CD4-positive, alpha-beta T cell treated with Interleukin-17A for 4 hours (primary cell): Measurements from ENCODE around the gene DNMT1.
A peak's percentile ranks its signal among the peaks of the same experiment; 100 is the strongest.
"Not testable (repeated sequence)": the region's sequence is repeated elsewhere in the genome, so short reads cannot be mapped to it uniquely, and the experiment has no call there.

Experiments used
- DNase-seq: peaks from one replicate; pipeline ENCODE4 v3.0.0-alpha.2; 2020; ENCODE audit warnings: mixed read lengths

Gene DNMT1

GRCh38 chr19:10220695-10221094 lies 25.9 kb upstream of the DNMT1 start:
- DNase-seq, result no peak

- DNase-seq, result peak; percentile 40
Measured at GRCh38 chr19:10219678-10220077, 24.9 kb upstream of the DNMT1 start.

DNA sequence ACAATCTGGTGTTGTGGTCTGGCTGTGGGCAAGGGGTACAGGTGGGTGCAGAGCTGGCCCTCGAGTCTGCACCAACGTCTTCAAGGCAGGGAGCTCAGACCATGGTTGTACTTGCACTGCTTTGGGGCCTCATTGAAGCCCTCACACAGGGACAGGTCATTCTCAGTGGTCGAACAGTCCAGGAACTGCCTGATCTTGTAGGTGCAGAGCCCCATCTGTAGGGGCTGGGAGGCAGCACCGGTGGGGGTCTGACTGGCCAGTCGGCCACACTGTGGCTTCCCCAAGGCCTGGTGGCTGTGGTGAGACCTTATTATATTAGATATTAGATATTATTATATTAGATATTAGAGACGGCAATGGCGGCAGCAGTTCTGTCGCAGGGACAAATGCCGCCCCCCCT lies 22.3 kb upstream of the DNMT1 start:
- DNase-seq, result no peak

- no peak for DNase-seq
Measured at GRCh38 chr19:10214784-10215183, 20.0 kb upstream of the DNMT1 start.

GRCh38 chr19:10211691-10212090 lies 16.9 kb upstream of the DNMT1 start:
- DNase-seq, result no peak

DNA sequence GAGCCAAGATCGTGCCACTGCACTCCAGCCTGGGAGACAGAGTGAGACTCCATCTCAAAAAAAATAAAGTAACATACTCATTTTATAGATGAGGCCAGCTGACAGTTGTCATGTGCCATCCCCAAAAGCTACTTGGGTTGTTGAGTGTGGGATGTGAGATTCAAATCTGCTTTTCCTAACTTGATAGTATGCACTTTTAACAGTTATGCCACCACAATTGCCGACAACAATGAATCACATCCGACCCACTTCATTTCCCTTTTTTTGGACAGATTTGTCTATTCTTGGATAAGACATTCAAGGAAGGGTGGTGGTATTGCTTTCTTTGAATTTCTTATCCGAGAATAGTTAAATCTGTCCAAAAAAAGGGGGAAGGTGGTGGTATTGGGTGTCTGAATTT lies 16.3 kb upstream of the DNMT1 start:
- no peak for DNase-seq

DNA sequence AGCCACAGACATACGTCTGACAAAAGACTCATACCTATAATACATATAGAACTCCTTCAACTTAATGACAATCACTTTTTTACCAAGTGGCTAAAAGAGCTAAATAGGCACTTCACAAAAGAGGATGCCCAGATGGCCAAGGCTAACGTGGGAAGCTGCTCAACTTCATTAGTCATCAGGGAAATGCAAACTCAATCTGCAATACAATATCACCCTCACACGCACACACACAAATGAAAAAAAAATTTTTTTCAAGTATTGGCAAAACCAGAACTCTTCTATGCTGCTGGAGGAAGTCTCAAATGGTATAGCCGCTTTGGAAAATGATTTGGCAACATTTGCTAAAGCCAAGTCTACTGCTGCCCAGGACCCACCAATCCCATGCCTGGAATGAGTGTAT lies 14.6 kb upstream of the DNMT1 start:
- DNase-seq, result no peak

DNA sequence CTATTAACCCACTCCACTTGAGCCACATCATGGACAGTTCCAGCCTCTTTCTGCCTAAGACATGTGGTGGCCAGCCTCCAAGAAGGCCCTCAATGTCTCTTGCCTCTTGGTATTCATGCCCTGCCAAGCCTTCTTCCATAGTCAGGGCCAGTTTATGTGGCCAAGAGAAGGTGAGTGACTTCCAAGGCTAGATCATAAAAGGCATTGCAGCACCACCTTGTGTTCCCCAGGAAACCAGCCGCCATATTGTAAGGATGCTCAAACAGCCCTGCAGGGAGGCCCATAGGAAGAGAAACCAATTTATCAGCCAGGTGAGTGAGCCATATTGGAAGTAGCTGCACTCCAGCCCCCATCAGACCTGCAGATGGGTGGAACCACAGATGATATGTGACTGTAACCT lies 12.3 kb upstream of the DNMT1 start:
- no peak for DNase-seq

DNA sequence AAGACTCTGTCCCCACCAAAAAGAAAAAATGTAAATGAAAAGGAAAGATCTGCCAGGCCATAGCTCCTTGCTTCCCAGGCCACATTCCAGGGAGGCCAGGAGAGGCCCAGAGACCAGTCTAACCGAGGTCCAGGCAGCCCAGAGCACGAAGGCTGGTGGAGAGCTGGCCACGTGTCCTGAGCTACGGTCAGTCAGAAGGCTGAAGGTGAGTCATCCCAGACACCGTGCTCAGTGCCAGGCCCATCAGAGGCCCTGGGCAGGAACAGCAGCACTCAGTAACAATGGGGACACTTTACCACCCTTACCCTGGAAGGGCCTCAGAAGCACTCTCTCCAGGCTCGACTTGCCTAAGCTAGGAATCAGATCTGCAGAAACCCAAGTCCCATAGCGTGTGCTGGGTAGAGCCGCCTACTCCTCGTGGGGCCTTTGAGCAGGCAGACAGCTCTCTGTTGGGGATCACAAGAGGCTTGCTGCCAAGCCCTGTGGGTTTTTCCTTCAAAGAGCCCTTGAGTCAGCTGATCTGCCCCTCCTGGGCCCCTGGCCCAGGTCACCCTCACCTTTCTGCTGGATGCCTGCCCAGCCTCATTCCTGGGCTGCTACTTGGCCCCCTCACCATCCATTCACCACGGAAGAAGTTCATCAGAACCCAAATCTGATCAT lies 11.6 kb upstream of the DNMT1 start:
- DNase-seq, result no peak

DNA sequence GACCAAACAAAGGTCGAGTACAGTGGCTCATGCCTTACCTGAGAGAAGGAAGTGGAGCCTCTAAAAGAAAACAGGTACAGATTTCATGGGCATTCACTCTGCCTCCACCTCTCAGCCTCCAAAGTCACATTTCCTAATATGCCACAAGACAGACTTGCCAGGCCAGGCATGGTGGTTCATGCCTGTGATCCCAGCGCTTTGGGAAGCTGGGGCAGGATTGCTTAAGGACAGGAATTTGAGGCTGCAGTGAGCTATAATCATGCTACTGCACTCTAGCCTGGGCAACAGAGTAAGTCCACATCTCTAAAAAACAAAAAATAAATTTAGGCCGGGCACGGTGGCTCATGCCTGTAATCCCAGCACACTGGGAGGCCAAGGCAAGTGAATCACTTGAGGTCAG lies 10.9 kb upstream of the DNMT1 start:
- DNase-seq, result no peak

DNA sequence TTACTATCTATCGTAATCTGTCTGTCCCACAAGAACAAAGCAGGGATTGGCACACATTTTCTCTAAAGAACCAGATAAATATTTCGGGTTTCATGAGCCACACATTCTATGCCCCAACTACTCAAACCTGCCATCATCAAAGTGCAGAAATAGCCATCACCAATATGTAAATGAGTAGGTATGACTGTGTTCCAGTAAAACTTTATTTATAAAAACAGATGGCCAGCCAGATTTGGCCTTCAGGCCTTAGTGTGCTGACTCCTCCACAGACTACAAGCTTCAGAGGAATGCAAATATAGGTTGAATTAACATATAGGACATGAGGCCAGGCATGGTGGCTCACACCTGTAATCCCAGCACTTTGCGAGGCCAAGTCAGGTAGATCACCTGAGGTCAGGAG lies 8.9 kb upstream of the DNMT1 start:
- no peak for DNase-seq

GRCh38 chr19:10201176-10201575 lies 6.4 kb upstream of the DNMT1 start:
- no peak for DNase-seq

DNA sequence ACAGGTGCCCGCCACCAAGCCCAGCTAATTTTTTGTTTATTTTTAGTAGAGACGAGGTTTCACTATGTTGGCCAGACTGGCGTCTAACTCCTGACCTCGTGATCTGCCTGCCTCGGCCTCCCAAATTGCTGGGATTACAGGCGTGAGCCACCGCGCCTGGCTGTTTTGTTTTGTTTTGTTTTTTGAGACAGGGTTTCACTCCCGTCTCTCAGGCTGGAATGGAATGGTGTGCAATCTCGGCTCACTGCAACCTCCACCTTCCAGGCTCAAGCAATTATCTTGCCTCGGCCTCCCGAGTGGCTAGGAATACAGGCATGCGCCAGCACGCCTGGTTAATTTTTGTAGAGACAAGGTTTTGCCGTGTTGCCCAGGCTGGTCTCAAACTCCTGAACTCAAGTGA lies 5.3 kb upstream of the DNMT1 start:
- DNase-seq, result not testable (repeated sequence)

- not testable (repeated sequence) for DNase-seq
Measured at GRCh38 chr19:10198889-10199644, 4.3 kb upstream of the DNMT1 start.

- DNase-seq, result no peak
Measured at GRCh38 chr19:10195199-10195519, 406 bp upstream of the DNMT1 start.

GRCh38 chr19:10193790-10194499 lies 808 bp downstream of the DNMT1 start:
- DNase-seq, result peak; percentile 28

DNA sequence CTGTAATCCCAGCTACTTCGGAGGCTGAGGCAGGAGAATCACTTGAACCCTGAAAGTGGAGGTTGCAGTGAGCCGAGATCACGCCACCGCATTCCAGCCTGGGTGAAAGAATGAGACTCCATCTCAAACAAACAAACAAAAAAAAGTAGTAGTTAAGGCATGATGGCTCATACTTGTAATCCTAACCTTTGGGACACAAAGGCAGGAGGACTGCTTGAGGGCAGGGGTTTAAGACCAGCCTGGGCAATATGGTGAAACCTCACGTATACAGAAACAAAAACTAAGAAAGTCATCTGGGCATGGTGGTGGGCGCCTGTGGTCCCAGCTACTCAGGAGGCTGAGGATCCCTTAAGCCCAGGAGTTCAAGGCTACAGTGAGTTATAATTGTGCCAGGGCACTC lies 1.8 kb downstream of the DNMT1 start:
- DNase-seq, result no peak

DNA sequence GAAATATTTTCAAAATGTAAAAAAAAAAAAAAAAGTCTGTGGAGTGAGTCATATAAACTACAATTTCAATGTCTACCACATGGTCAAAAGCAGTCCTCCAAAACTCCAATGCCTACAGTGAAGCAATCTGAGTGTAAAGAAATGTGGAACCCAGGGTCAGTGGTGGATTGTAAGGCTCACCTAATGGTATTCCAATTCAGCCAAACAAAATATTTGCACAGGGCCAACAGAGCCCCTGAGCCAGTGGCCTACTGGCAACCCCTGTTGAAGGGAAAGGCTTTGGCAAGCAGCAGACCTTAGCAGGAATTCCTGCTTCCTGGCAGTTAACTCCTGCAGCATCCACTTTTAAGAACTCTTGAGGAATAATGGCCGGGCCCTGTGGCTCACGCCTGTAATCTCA lies 3.4 kb downstream of the DNMT1 start:
- DNase-seq, result no peak

DNA sequence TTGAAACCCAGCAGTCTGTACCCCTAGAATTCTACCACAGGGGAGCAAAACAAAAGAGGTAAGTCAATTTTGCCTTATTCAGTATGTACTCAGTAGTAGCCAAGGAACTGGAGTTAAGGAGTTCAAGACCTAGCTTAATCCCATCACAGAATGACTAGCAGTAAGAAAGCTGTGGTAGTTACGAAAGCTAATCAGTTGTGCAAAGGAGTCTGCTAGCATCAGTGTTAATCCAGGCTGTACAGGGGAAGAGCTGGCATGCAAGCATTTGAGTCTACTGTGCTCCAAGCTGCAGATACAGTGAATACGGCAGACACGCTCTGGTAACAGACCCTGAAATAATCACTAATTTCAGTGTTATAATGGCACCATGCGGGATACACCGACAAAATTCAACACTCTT lies 4.7 kb downstream of the DNMT1 start:
- no peak for DNase-seq

DNA sequence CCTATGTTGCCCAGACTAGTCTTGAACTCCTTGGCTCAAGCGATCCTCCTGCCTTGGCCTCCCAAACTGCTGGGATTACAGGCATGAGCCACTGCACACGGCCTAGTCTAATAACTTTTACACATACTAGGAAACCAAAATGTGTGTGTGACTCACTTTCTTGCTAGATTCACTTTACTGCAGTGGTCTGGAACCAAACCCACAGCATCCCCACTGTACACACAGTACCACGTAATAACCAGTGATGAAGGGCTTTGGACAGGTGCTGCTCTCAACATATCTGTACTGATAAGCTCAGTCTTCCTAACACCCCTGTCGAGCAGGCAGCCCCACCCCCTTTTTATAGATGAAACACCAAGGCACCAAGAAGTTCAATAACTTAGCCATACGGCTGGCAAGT lies 5.1 kb downstream of the DNMT1 start:
- no peak for DNase-seq

DNA sequence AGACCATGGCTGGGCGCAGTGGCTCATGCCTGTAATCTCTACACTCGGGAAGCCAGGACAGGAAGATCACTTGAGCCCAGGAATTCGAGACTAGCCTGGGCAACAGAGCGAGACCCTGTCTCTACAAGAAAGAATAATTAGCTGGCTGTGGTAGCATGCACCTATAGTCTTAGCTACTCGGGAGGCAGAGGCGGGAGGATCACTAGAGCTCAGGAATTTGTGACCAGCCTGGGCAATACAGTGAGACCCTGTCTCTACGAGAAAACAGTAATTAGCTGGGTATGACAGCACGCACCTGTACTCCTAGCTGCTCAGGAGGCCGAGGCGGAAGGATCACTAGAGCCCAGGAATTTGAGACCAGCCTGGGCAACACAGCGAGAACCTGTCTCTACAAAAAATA lies 7.4 kb downstream of the DNMT1 start:
- DNase-seq, result no peak

DNA sequence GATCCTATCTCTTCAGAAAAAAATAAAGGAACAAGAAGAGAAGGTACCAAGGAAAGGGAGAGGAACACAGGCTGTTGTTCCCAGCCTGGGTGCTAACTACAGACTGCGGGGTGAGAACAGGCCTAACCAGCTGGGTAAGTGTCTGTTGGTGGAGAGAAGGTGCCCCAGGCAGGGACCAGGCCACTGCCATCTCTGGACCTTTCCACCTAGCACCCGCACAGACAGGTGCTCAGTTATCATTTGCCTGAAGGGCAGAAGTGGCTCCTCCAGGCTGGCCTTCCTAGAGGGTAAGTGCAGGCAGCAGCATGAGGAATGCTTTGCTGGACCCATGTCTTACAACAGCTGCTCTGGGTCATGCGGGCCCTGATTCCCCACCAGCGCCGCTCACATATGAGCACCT lies 10.1 kb downstream of the DNMT1 start:
- no peak for DNase-seq

GRCh38 chr19:10183926-10184325 lies 10.8 kb downstream of the DNMT1 start:
- DNase-seq, result no peak

- DNase-seq, result no peak
Measured at GRCh38 chr19:10182847-10183246, 11.9 kb downstream of the DNMT1 start.
